ENCODE data around the gene SPON1.

Gene SPON1

DNA sequence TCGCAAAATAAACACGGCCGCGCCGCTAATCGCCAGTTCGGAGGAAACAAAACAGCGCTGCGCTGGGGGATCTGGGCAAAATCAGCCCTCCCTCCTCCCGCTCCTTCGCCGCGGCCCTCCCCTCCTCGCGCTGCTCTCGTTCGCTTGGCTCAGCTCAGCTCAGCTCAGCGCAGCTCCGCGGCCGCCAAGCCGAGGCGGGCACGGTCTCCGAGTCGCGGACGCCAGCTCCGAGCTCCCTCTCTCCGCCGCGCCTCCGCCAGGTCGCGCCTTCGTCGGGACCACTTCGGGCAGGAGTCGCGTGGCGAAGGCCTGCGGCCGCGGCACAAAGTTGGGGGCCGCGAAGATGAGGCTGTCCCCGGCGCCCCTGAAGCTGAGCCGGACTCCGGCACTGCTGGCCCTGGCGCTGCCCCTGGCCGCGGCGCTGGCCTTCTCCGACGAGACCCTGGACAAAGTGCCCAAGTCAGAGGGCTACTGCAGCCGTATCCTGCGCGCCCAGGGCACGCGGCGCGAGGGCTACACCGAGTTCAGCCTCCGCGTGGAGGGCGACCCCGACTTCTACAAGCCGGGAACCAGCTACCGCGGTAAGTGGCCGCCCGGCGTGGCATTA, at the start of gene SPON1:
TSS of gene SPON1 (plus strand) at position 162 of the 607 bp plus-strand sequence. CDS start at position 344, 182 bp downstream.
- H3K4me1 ChIP-seq = peaks cover 0 to 29% (median 22%) of the 10 kb centered on the region in 4 donors
- TF ChIP-seq, protein P1, sequence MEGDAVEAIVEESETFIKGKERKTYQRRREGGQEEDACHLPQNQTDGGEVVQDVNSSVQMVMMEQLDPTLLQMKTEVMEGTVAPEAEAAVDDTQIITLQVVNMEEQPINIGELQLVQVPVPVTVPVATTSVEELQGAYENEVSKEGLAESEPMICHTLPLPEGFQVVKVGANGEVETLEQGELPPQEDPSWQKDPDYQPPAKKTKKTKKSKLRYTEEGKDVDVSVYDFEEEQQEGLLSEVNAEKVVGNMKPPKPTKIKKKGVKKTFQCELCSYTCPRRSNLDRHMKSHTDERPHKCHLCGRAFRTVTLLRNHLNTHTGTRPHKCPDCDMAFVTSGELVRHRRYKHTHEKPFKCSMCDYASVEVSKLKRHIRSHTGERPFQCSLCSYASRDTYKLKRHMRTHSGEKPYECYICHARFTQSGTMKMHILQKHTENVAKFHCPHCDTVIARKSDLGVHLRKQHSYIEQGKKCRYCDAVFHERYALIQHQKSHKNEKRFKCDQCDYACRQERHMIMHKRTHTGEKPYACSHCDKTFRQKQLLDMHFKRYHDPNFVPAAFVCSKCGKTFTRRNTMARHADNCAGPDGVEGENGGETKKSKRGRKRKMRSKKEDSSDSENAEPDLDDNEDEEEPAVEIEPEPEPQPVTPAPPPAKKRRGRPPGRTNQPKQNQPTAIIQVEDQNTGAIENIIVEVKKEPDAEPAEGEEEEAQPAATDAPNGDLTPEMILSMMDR (IDR thresholded peaks at IDR 0.05) = no peak
- H3K9me3 ChIP-seq = no peaks in the 10 kb centered on the region
- H3K27ac ChIP-seq = peak within 1 kb of the TSS in 1 of 2 donors; percentile 27
- DNase-seq = no peak
- peaks cover 0 to 59% of the 10 kb centered on the region in 2 donors for H3K27me3 ChIP-seq
- intact Hi-C loops (cut with DNase I; ENCODE audit: low total_unique reads) = no loop called here
- peak within 1 kb of the TSS; percentile 41 to 46 for H3K4me3 ChIP-seq
- H3K36me3 ChIP-seq = no peaks in the 10 kb centered on the region

DNA sequence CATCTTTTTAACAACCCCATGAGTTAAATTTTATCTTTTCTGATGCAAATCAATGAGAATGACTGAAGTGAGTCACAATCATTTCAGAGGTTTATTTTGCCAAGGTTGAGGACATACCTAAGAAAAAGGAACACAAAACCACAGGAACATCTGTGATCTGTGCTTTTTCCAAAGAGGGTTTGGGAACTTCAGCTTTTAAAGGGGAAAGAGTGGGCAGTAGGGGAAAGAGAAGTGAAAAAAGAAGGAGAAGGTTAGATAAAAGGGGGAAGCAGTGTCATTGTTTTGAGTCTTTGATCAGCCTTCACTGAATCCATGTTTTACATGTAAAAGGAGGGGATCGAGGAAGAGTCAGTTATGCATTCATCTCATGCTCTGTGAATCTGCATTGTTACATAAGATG, 45.3 kb upstream of the SPON1 start:
- Histone ChIP-seq H3K9me3 (no peaks in the 10 kb centered on the region), H3K4me3 (no peak overlapping the region), H3K36me3 (no peaks in the 10 kb centered on the region), H3K4me1 (no peaks in the 10 kb centered on the region), H3K27ac (no peak overlapping the region), H3K27me3 (peaks cover 0 to 2% of the 10 kb centered on the region in 2 donors)
- intact Hi-C loops (cut with DNase I; ENCODE audit: low total_unique reads) = no loop called here
- TF ChIP-seq, protein P1 (IDR thresholded peaks at IDR 0.05) = no peak
- no peak for DNase-seq

DNA sequence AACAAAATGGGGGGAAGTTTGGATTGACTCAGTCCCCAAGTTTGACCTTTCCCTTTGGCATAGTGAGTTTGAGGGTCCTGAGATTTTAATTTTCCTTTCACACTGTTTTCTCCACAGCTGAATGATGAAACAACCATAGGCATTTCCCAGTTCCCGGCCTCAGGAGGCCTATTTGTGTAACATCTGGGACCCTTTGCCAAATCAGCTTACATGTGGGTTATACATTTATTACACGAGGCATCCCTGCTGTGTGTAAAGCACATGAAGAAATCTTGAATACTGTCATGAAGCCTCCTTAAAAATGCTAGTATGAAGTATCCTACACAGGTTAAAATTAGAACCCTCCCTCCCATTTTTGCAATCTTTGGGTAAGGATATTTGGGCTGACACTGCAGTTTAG, 44.6 kb upstream of the SPON1 start:
- Histone ChIP-seq H3K4me1 (no peaks in the 10 kb centered on the region), H3K4me3 (no peak overlapping the region), H3K36me3 (no peaks in the 10 kb centered on the region), H3K27ac (no peak overlapping the region), H3K9me3 (no peaks in the 10 kb centered on the region), H3K27me3 (peaks cover 0 to 2% of the 10 kb centered on the region in 2 donors)
- TF ChIP-seq, protein P1 (IDR thresholded peaks at IDR 0.05) = no peak
- no peak for DNase-seq
- intact Hi-C loops (cut with DNase I; ENCODE audit: low total_unique reads) = no loop called here

DNA sequence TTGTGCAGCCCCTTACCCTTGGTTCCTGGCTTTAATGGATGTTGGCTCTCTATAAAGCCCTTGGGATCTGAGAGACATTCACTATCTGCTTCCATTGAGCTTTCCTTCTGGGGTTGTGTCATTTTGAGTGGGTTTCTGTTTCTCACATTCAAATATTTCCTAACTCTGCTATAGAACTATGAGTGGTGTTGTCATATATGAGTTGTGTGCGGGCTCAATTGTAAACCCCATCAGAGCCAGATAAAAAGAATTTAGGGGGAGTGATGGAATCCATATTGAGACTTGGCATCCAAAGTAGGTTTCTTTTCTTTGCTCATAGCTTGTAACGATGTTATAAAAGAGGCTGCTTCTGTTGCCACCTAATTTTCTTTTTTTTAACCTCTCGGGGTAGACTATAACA, 41.8 kb upstream of the SPON1 start:
- Histone ChIP-seq H3K4me3 (no peak overlapping the region), H3K27me3 (peaks cover 0 to 2% of the 10 kb centered on the region in 2 donors), H3K27ac (no peak overlapping the region), H3K4me1 (no peaks in the 10 kb centered on the region), H3K36me3 (no peaks in the 10 kb centered on the region), H3K9me3 (no peaks in the 10 kb centered on the region)
- no peak for DNase-seq
- TF ChIP-seq, protein P1 (IDR thresholded peaks at IDR 0.05) = no peak
- intact Hi-C loops (cut with DNase I; ENCODE audit: low total_unique reads) = no loop called here

DNA sequence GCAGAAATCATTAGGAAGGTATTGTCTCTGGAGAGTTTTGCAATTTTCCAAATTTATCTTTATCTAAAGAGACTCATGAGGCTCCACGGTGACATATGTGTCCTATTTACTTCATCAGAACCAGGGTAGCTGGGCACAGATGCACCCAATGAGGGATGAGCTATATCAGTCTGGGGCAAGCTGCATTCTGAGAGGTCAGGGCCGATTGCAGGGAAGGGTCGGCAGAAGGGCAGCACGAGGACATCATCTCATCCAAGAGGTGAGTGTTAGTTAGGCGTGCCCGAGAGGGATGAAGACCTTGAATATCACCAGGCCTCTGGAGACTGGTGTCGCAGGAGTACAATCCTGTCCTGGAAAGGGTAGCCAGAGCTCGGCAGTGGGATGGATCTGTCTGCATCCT, 41.0 kb upstream of the SPON1 start:
- Histone ChIP-seq H3K27me3 (peaks cover 0 to under 1% of the 10 kb centered on the region in 2 donors), H3K4me1 (no peaks in the 10 kb centered on the region), H3K36me3 (no peaks in the 10 kb centered on the region), H3K9me3 (no peaks in the 10 kb centered on the region), H3K27ac (no peak overlapping the region), H3K4me3 (no peak overlapping the region)
- intact Hi-C loops (cut with DNase I; ENCODE audit: low total_unique reads) = no loop called here
- no peak for DNase-seq
- TF ChIP-seq, protein P1 (IDR thresholded peaks at IDR 0.05) = no peak

Data from tibial artery (tissue), 4 donors.